Activated CD4-positive, alpha-beta T cell treated with anti-CD3 and anti-CD28 coated beads, Interleukin-2, amount 10 ng/mL, durations not matched to agents 24 days and 14 days (primary cell): ENCODE measurements around the gene FBXO5. TPM values are rescaled to one million over a fixed set of nuclear protein-coding genes. Genes with fewer than 3 reads are reported as not detected.

ENCODE experiments used
- total RNA-seq: library from RNA; stranded (reverse); gene quantifications from 2 replicates; pipeline ENCODE4 v1.2.3, GENCODE V29; 2022

The FBXO5 gene
- total RNA-seq, 1 donor from 2014 or later, result 34.9 TPM

Other genes starting within 250 kb of the FBXO5 start
- not detected in 2 replicates for gene VIP, start 232.2 kb downstream of the FBXO5 start, total RNA-seq
- gene MTRF1L, start 19.7 kb upstream of the FBXO5 start, total RNA-seq, result 20.6 and 21.3 TPM in 2 replicates
- gene RGS17, start 148.2 kb upstream of the FBXO5 start, total RNA-seq, result not detected in 2 replicates